Measurements from ENCODE around the gene RITA1. TPM values are rescaled to one million over a fixed set of nuclear protein-coding genes. Genes with fewer than 3 reads are reported as not detected.

RITA1 gene
- total RNA-seq, 1 experiment from 2014 or later: 20.7 TPM

DNA sequence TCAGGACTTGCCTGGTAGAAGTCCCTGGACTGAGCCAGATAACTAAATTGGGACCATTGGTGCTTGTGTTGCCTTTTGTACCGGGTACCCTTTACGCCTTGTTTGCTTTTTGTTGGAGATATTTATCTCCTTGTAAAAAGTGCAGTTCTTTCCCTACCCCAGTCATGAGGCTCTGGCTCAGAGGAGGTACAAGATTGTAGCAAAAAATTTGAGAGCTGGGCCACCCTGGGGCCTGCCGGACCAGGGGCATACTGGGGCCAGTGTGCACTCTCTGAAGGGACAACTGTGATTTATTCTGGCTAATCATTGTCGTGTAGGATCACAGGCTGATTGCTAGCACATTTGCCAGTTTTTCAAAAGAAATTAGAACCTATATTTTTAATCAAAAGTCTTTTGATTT lies 49.0 kb downstream of the RITA1 start:
- H3K4me1 ChIP-seq (ENCODE audit: control insufficient read depth in 1 of 2, insufficient read depth in 2 of 2, low read length in 2 of 2): peaks cover 33 to 43% of the 10 kb centered on the region in 2 experiments
- RAD21 ChIA-PET (ENCODE audit: low non-redundant PET in 1 of 2, low total read pairs in 2 of 2, uncharacterized antibody in 2 of 2, unreplicated experiment in 2 of 2): no interaction called here

More for the DNA sequence above, 49.0 kb downstream of the RITA1 start:
- no TSS peak for BruUV-seq (replicated peaks)
- ChIA-PET POLR2A (interaction anchor here (2.5 kb wide), 1 partner anchor 13 kb away, joined by 7 read pairs; the partner anchor contains the start of gene TPCN1), CTCF (no interaction called here)
- ATAC-seq (no peak), DNase-seq (ENCODE audit: low read depth, low spot score) (no peak)
- Histone ChIP-seq H2AFZ (ENCODE audit: low read depth, low read length, poor library complexity, severe bottlenecking) (no peak overlapping the region), H3K27me3 (ENCODE audit: insufficient read depth, low read length) (no peaks in the 10 kb centered on the region), H3K27ac (ENCODE audit: low read depth, low read length) (no peak overlapping the region), H3K79me2 (ENCODE audit: insufficient read depth, low read length) (no peaks in the 10 kb centered on the region), H4K20me1 (ENCODE audit: insufficient read depth) (no peaks in the 10 kb centered on the region), H3K4me3 (replicated peaks in 1 of 2; ENCODE audit: low read depth in 1 of 2, low read length in 2 of 2) (no peak overlapping the region), H3K9me2 (ENCODE audit: insufficient read depth) (no peaks in the 10 kb centered on the region), H3K9ac (ENCODE audit: low read length) (no peak overlapping the region), H3K4me2 (ENCODE audit: low read length) (no peak overlapping the region), H3K9me3 (ENCODE audit: control insufficient read depth in 1 of 2, insufficient read depth in 1 of 2, low read depth in 1 of 2, low read length in 2 of 2) (no peaks in the 10 kb centered on the region), H3K36me3 (ENCODE audit: control insufficient read depth in 1 of 2, insufficient read depth in 2 of 2, low read length in 2 of 2) (peaks cover 2 to 18% of the 10 kb centered on the region in 2 experiments; a peak in 3 of 4 replicates)
- no peak for TF ChIP-seq JUND (IDR thresholded peaks at IDR 0.05)
- no peak for TF ChIP-seq POLR2A (IDR thresholded peaks at IDR 0.05; ENCODE audit: borderline replicate concordance, extremely low read depth, insufficient read depth, insufficient read length)
- no peak for TF ChIP-seq ELF1 (IDR thresholded peaks at IDR 0.05; ENCODE audit: borderline replicate concordance, low read depth)
- TF ChIP-seq, protein P1, sequence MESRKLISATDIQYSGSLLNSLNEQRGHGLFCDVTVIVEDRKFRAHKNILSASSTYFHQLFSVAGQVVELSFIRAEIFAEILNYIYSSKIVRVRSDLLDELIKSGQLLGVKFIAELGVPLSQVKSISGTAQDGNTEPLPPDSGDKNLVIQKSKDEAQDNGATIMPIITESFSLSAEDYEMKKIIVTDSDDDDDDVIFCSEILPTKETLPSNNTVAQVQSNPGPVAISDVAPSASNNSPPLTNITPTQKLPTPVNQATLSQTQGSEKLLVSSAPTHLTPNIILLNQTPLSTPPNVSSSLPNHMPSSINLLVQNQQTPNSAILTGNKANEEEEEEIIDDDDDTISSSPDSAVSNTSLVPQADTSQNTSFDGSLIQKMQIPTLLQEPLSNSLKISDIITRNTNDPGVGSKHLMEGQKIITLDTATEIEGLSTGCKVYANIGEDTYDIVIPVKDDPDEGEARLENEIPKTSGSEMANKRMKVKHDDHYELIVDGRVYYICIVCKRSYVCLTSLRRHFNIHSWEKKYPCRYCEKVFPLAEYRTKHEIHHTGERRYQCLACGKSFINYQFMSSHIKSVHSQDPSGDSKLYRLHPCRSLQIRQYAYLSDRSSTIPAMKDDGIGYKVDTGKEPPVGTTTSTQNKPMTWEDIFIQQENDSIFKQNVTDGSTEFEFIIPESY (IDR thresholded peaks at IDR 0.05; ENCODE audit: extremely low read depth, insufficient replicate concordance, low read length): no peak
- TF ChIP-seq, protein P2, sequence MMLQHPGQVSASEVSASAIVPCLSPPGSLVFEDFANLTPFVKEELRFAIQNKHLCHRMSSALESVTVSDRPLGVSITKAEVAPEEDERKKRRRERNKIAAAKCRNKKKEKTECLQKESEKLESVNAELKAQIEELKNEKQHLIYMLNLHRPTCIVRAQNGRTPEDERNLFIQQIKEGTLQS (IDR thresholded peaks at IDR 0.05): no peak
- TF ChIP-seq EZH2phosphoT487 (IDR thresholded peaks at IDR 0.05; ENCODE audit: borderline replicate concordance): no peak
- TF ChIP-seq, protein P3, sequence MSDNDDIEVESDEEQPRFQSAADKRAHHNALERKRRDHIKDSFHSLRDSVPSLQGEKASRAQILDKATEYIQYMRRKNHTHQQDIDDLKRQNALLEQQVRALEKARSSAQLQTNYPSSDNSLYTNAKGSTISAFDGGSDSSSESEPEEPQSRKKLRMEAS (IDR thresholded peaks at IDR 0.05): no peak
- TF ChIP-seq TCF7L2 (IDR thresholded peaks at IDR 0.05; ENCODE audit: borderline replicate concordance, extremely low read depth, insufficient read depth, insufficient read length): no peak
- TF ChIP-seq ZFX (IDR thresholded peaks at IDR 0.05): no peak
- no peak for TF ChIP-seq CEBPB (IDR thresholded peaks at IDR 0.05; ENCODE audit: low read depth)
- no peak for TF ChIP-seq CBX3 (IDR thresholded peaks at IDR 0.05; ENCODE audit: low read depth)
- no peak for TF ChIP-seq RAD21 (IDR thresholded peaks at IDR 0.05; ENCODE audit: low read depth)
- TF ChIP-seq ZNF274 (IDR thresholded peaks at IDR 0.05; ENCODE audit: low read depth, low read length): no peak
- no peak for TF ChIP-seq SIN3A (IDR thresholded peaks at IDR 0.05; ENCODE audit: low read depth)
- TF ChIP-seq EZH2 (IDR thresholded peaks at IDR 0.05): no peak
- TF ChIP-seq FOSL1 (IDR thresholded peaks at IDR 0.05; ENCODE audit: low read depth): no peak
- intact Hi-C loops (cut with micrococcal nuclease): no loop called here
